Fibroblast of the aortic adventitia (primary cell): ENCODE results near the gene PCDHB9. TPM values are rescaled to one million over a fixed set of nuclear protein-coding genes. Genes with fewer than 3 reads are reported as not detected.
A peak's percentile ranks its signal among the peaks of the same experiment; 100 is the strongest.
"Not testable (repeated sequence)": the region's sequence is repeated elsewhere in the genome, so short reads cannot be mapped to it uniquely, and the experiment has no call there.

Experiments
- DNase-seq: peaks from one replicate; pipeline ENCODE4 v3.0.0-alpha.2; 2010; ENCODE audit warnings: low read depth
- H3K4me3 ChIP-seq: 2 replicates; pipeline ENCODE4 v1.5.1; 2011; ENCODE audit warnings: low read depth, mild to moderate bottlenecking, control low read depth, low read length, moderate library complexity
- total RNA-seq: library from RNA; depleted of rRNA; stranded (reverse); fragments of >200 nt; gene quantifications from 2 replicates; pipeline ENCODE4 v1.2.3, GENCODE V29; 2012; ENCODE audit warnings: low replicate concordance
- TF ChIP-seq, protein P1 (sequence below): IDR thresholded peaks from 2 replicates; pipeline ENCODE4 v1.5.1; 2011; ENCODE audit warnings: mild to moderate bottlenecking, low read length, control low read depth, inconsistent platforms; ENCODE audit not compliant: insufficient read depth

Gene PCDHB9
- total RNA-seq, 1 donor: 1.2 TPM

DNA sequence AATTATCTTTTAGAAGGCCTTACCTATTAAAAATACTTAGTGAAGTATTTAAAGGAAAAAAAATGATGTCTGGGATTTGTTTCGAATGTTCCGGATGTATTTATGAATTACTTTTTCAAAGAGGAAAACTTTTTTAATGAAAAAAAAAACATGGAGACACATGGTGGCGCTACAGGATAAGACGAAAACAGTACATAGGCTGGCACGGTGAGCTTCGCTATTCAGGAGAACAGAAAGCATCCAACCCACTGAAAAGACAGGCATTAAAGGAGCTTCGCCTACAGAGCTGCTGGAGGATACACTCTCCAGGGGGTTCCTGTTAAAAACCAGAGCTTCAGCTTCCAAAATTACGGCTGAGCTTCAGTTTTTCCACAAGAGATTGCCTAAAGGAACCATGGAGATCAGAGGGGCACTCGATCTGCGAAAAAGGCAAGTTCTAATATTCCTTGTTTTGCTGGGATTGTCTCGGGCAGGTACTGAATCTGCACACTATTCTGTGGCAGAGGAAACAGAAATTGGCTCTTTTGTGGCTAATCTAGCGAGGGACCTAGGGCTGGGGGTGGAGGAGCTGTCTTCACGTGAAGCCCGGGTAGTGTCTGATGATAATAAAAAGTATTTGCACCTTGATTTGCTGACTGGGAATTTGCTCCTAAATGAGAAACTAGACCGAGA, 36.3 kb downstream of the PCDHB9 start, which contains the start of gene PCDHB14:
TSS of gene PCDHB14 (plus strand) at position 232 of the 672 bp plus-strand sequence. CDS start at position 395, 163 bp downstream.
- TF ChIP-seq, protein P1, sequence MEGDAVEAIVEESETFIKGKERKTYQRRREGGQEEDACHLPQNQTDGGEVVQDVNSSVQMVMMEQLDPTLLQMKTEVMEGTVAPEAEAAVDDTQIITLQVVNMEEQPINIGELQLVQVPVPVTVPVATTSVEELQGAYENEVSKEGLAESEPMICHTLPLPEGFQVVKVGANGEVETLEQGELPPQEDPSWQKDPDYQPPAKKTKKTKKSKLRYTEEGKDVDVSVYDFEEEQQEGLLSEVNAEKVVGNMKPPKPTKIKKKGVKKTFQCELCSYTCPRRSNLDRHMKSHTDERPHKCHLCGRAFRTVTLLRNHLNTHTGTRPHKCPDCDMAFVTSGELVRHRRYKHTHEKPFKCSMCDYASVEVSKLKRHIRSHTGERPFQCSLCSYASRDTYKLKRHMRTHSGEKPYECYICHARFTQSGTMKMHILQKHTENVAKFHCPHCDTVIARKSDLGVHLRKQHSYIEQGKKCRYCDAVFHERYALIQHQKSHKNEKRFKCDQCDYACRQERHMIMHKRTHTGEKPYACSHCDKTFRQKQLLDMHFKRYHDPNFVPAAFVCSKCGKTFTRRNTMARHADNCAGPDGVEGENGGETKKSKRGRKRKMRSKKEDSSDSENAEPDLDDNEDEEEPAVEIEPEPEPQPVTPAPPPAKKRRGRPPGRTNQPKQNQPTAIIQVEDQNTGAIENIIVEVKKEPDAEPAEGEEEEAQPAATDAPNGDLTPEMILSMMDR: no peak
- peak; percentile 30 for DNase-seq
- peak within 1 kb of the TSS; percentile 44 for H3K4me3 ChIP-seq

DNA sequence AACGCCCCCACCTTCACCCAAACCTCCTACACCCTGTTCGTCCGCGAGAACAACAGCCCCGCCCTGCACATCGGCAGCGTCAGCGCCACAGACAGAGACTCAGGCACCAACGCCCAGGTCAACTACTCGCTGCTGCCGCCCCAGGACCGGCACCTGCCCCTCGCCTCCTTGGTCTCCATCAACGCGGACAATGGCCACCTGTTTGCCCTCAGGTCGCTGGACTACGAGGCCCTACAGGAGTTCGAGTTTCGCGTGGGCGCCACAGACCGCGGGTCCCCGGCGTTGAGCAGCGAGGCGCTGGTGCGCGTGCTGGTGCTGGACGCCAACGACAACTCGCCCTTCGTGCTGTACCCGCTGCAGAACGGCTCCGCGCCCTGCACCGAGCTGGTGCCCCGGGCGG, 37.9 kb downstream of the PCDHB9 start:
- not testable (repeated sequence) for H3K4me3 ChIP-seq, DNase-seq

DNA sequence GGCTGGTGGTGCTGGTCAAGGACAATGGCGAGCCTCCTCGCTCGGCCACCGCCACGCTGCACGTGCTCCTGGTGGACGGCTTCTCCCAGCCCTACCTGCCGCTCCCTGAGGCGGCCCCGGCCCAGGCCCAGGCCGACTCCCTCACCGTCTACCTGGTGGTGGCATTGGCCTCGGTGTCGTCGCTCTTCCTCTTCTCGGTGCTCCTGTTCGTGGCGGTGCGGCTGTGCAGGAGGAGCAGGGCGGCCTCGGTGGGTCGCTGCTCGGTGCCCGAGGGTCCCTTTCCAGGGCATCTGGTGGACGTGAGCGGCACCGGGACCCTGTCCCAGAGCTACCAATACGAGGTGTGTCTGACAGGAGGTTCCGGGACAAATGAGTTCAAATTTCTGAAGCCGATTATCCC, 38.5 kb downstream of the PCDHB9 start:
- DNase-seq, H3K4me3 ChIP-seq: not testable (repeated sequence)

DNA sequence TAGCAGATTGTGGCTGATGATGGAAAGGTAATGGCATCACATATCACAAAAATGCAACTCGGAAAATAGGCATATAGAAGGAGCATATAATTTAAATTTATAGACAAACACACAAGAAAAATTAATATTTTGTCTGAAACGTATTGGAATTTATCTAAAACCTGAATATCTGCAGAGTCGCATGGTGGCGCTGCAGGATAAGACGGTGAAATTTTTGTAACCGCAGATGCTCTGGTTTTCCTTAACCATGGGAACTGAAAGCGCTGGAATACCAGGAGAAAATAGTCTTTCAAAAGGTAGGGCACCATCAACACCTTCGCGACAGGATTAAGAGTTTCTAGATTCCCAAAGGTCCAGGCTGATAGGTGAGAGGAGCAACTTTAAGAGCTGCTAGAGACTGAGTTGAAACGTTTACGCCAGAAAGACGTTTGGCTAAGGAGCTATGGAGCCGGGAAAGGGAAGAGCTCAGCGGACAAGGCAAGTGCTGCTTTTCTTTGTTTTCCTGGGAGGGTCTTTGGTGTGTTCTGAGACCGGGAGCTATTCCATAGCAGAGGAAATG, 47.2 kb downstream of the PCDHB9 start:
- DNase-seq: peak; percentile 12
- H3K4me3 ChIP-seq: no peak overlapping the region

DNA sequence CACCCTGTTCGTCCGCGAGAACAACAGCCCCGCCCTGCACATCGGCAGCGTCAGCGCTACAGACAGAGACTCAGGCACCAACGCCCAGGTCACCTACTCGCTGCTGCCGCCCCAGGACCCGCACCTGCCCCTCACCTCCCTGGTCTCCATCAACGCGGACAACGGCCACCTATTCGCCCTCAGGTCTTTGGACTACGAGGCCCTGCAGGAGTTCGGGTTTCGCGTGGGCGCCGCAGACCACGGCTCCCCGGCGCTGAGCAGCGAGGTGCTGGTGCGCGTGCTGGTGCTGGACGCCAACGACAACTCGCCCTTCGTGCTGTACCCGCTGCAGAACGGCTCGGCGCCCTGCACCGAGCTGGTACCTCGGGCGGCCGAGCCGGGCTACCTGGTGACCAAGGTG, 49.0 kb downstream of the PCDHB9 start:
- not testable (repeated sequence) for DNase-seq

More for the DNA sequence above, 47.2 kb downstream of the PCDHB9 start:
- TF ChIP-seq, protein P1: peak; percentile 15

DNA sequence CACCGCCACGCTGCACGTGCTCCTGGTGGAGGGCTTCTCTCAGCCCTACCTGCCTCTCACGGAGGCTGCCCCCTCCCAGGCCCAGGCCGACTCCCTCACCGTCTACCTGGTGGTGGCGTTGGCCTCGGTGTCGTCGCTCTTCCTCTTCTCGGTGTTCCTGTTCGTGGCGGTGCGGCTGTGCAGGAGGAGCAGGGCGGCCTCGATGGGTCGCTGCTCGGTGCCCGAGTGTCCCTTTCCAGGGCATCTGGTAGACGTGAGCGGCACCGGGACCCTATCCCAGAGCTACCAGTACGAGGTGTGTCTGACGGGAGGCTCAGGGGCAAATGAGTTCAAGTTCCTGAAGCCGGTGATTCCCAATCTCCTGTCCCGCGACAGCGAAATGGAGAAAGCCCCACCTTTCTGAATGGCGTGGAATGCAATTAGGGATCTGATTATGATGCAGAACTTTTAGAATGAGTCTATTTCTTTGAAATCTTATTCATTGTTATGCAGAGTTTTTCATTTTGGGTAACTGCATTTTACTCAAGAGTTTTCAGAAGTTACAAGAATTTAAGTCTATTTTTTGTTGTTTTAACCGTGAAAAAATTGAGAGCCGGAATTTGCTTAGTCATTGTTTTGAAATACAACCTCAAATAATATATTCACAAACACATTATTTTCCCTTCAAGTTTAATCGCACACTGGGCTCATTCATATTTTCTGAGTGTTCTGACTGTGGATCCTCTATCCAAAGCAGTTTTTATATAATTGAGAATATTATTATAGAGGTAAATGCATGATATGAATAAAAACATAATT, 49.8 kb downstream of the PCDHB9 start:
- no peak overlapping the region for H3K4me3 ChIP-seq
- no peak for DNase-seq
- TF ChIP-seq, protein P1: no peak

More for the DNA sequence above, 49.0 kb downstream of the PCDHB9 start:
- H3K4me3 ChIP-seq: not testable (repeated sequence)

Other genes with a start within 250 kb of the PCDHB9 start
- gene PCDHAC2, start 220.7 kb upstream of the PCDHB9 start, total RNA-seq: 0.57 TPM in 1 of 2 replicates, not detected in the other
- gene PCDHB1, start 135.8 kb upstream of the PCDHB9 start, total RNA-seq: not detected in 2 replicates
- gene PCDHB2, start 92.5 kb upstream of the PCDHB9 start, total RNA-seq: 0.36 and 0.82 TPM in 2 replicates
- 0.27 and 0.74 TPM in 2 replicates for gene PCDHB3, start 86.7 kb upstream of the PCDHB9 start, total RNA-seq
- gene PCDHB4, start 65.3 kb upstream of the PCDHB9 start, total RNA-seq: 0.09 and 0.65 TPM in 2 replicates
- gene PCDHB5, start 52.0 kb upstream of the PCDHB9 start, total RNA-seq: 0.45 and 0.57 TPM in 2 replicates
- 0.18 TPM in 1 of 2 replicates, not detected in the other for gene PCDHB6, start 37.1 kb upstream of the PCDHB9 start, total RNA-seq
- gene PCDHB7, start 14.5 kb upstream of the PCDHB9 start, total RNA-seq: 0.63 and 0.98 TPM in 2 replicates
- 0.16 and 0.27 TPM in 2 replicates for gene PCDHB8, start 9.4 kb upstream of the PCDHB9 start, total RNA-seq
- 0.25 and 0.36 TPM in 2 replicates for gene PCDHB16, start 4.8 kb upstream of the PCDHB9 start, total RNA-seq
- gene PCDHB10, start 5.2 kb downstream of the PCDHB9 start, total RNA-seq: 0.36 and 0.41 TPM in 2 replicates
- 0.08 and 0.27 TPM in 2 replicates for gene PCDHB11, start 12.5 kb downstream of the PCDHB9 start, total RNA-seq
- gene PCDHB12, start 21.6 kb downstream of the PCDHB9 start, total RNA-seq: 0.18 and 0.25 TPM in 2 replicates
- 0.27 and 0.65 TPM in 2 replicates for gene PCDHB13, start 26.8 kb downstream of the PCDHB9 start, total RNA-seq
- 0.45 and 0.74 TPM in 2 replicates for gene PCDHB14, start 36.2 kb downstream of the PCDHB9 start, total RNA-seq
- gene PCDHB15, start 58.2 kb downstream of the PCDHB9 start, total RNA-seq: 0.09 TPM in 1 of 2 replicates, not detected in the other
- 0.72 TPM in 1 of 2 replicates, not detected in the other for gene SLC25A2, start 116.9 kb downstream of the PCDHB9 start, total RNA-seq
- 62.1 and 66.0 TPM in 2 replicates for gene TAF7, start 133.6 kb downstream of the PCDHB9 start, total RNA-seq
- gene PCDHGA1, start 143.4 kb downstream of the PCDHB9 start, total RNA-seq: 0.90 and 1.4 TPM in 2 replicates
- gene PCDHGA2, start 151.6 kb downstream of the PCDHB9 start, total RNA-seq: 2.5 and 3.9 TPM in 2 replicates
- gene PCDHGA3, start 156.7 kb downstream of the PCDHB9 start, total RNA-seq: 1.1 and 4.4 TPM in 2 replicates
- gene PCDHGB1, start 162.9 kb downstream of the PCDHB9 start, total RNA-seq: 3.1 and 4.2 TPM in 2 replicates
- gene PCDHGA4, start 167.9 kb downstream of the PCDHB9 start, total RNA-seq: 3.7 and 9.9 TPM in 2 replicates
- 1.3 and 5.7 TPM in 2 replicates for gene PCDHGB2, start 172.8 kb downstream of the PCDHB9 start, total RNA-seq
- gene PCDHGA5, start 177.0 kb downstream of the PCDHB9 start, total RNA-seq: 1.7 and 3.5 TPM in 2 replicates
- 7.7 and 9.6 TPM in 2 replicates for gene PCDHGB3, start 183.1 kb downstream of the PCDHB9 start, total RNA-seq
- 3.9 and 7.4 TPM in 2 replicates for gene PCDHGA6, start 186.7 kb downstream of the PCDHB9 start, total RNA-seq
- 2.9 and 8.4 TPM in 2 replicates for gene PCDHGA7, start 195.6 kb downstream of the PCDHB9 start, total RNA-seq
- gene PCDHGB4, start 200.5 kb downstream of the PCDHB9 start, total RNA-seq: 9.0 and 17.4 TPM in 2 replicates
- 2.5 and 3.8 TPM in 2 replicates for gene PCDHGA8, start 205.5 kb downstream of the PCDHB9 start, total RNA-seq
- gene PCDHGB5, start 210.8 kb downstream of the PCDHB9 start, total RNA-seq: 8.5 and 19.9 TPM in 2 replicates
- 4.1 and 7.3 TPM in 2 replicates for gene PCDHGA9, start 215.6 kb downstream of the PCDHB9 start, total RNA-seq
- gene PCDHGB6, start 220.9 kb downstream of the PCDHB9 start, total RNA-seq: 3.8 and 5.8 TPM in 2 replicates
- 10.6 and 22.2 TPM in 2 replicates for gene PCDHGA10, start 225.8 kb downstream of the PCDHB9 start, total RNA-seq
- 16.7 and 22.1 TPM in 2 replicates for gene PCDHGB7, start 230.5 kb downstream of the PCDHB9 start, total RNA-seq
- 7.6 and 17.8 TPM in 2 replicates for gene PCDHGA11, start 233.9 kb downstream of the PCDHB9 start, total RNA-seq
- gene PCDHGA12, start 243.3 kb downstream of the PCDHB9 start, total RNA-seq: 39.7 and 50.5 TPM in 2 replicates